Left cardiac atrium (tissue), 4 donors: ENCODE measurements around the gene BECN2. TPM values are rescaled to one million over a fixed set of nuclear protein-coding genes. Genes with fewer than 3 reads are reported as not detected.
"Not testable (repeated sequence)": the region's sequence is repeated elsewhere in the genome, so short reads cannot be mapped to it uniquely, and the experiment has no call there.

Experiments used
- ATAC-seq, 2 donors: fragments of 200-7000 bp; cut with Tn5 transposase; one replicate each; pipeline ENCODE4 v1.9.1; 2020; ENCODE audit warnings: mild to moderate bottlenecking in 2 of 2, moderate library complexity in 2 of 2
- DNase-seq: peaks from one replicate; pipeline ENCODE4 v3.0.0-alpha.2; 2020
- intact Hi-C, 2 donors: fragments of 100-400 bp; cut with DNase I; formaldehyde crosslinking; loops; one replicate each; pipeline versions ENCODE4 v1.14.1 to v1.15.1; 2022 to 2023
- total RNA-seq, 2 donors: library from RNA; stranded (reverse); fragmentation: NEBNext Ultra II Directional; extraction: Animal tissue kit (Norgen Biotek cat#: 25700); gene quantifications; one replicate each; pipeline ENCODE4 v1.2.1, GENCODE V29; 2021
- donor health status: DM: no; HTN: yes; CAD: no.
- donor health status: DM: no; HTN: yes; CAD: no; lungs with severe emphysema.
- donor health status: DM: yes; HTN: yes; CAD: no.
- donor health status: Dilated cardiomyopathy.

The BECN2 gene
- total RNA-seq, 2 donors from 2014 or later: not detected

DNA sequence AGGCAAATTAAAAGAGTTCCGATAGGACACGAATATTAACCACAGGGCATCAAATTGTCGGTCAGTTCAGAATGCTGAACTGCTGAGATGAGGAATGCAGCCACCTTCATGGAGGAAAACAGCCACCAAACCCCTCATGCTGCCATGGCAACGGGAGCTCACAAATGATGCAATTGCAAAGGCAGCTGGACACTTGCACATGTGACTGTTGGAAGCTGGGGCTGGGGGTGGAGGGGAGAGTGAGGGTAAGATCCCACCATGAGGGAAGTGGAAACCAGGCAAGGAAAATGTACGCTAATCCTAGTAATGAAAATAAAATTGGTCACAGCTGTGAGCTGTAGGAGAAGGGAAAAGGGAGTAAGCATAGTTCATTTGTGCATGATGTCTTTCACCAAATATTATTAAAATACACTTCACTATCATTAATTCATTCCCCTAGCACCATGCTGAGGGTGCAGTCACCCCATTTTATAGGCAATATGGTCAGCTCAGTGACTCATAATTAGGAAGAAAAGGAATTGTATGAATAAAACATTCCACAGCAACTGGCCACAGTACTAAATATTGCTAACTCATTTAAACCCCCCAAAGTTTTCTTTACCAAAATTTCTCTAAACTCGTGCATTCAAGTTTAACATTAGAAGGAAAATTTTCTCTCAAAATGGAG, 15.3 kb downstream of the BECN2 start:
- DNase-seq: no peak
- no peak for ATAC-seq
- intact Hi-C loops: no loop called here

DNA sequence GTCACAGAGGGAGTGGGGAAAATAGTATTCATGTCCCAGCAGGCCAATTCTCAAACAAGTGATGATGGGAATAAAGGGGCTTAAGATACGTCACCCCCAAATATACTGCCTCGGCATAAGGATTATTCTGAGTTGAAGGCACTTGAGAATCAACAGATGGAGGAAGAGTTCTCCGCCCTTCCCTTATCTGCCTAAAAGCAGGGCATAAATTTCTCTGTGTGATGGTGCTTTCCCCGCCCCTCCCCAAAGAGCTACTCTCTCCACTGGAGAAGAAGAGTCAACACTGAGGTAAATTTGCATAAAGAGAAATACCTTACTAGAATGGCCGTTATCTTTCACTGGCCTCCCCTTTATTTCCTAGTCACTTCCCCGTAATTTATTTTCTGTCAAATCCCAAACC, 18.7 kb downstream of the BECN2 start:
- no peak for DNase-seq
- intact Hi-C loops: no loop called here
- no peak for ATAC-seq

DNA sequence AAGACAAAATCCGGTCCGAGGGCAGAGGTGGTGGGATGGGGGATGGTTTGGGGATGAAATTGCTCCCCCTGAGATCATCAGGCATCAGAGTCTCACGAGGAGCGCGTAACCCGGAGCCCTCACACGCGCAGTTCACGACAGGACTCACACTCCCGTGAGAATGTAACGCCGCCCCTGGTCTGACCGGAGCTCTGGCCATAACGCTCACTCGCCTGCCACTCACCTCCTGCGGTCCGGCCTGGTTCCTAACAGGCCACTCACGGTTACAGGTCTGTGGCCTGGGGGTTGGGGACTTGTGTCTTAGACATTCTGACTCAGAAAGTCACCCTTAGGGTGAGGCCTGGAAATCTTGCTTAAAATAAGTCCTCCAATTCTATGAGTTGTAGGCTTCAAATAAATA, 21.5 kb downstream of the BECN2 start:
- intact Hi-C loops: no loop called here
- ATAC-seq (no peak), DNase-seq (no peak)

DNA sequence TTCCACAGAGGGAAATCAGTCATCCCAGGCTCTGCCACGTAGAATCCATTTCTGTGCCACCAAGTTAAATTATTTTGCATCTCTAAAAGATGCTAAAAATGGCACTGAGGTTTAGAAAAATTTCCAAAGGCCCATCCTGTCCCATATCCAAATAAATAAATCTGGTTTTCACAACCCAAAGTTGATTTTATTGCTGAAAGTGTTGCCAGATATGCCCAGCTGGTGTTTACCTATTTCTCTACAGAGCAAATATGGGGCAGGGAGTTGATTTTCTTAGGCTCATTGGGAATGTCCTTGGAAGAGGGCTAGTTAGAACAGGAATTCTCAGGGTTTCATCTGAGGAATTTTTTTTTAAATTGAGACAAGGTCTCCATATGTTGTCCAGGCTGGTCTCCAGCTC, 22.4 kb downstream of the BECN2 start:
- ATAC-seq: no peak
- intact Hi-C loops: no loop called here
- no peak for DNase-seq

GRCh38 chr1:241985787-241986186, 28.2 kb downstream of the BECN2 start:
- DNase-seq (no peak), ATAC-seq (no peak)
- intact Hi-C loops: no loop called here

- intact Hi-C loops, DNase-seq, ATAC-seq: not testable (repeated sequence)
Measured at GRCh38 chr1:241988389-241988930, 30.9 kb downstream of the BECN2 start.

DNA sequence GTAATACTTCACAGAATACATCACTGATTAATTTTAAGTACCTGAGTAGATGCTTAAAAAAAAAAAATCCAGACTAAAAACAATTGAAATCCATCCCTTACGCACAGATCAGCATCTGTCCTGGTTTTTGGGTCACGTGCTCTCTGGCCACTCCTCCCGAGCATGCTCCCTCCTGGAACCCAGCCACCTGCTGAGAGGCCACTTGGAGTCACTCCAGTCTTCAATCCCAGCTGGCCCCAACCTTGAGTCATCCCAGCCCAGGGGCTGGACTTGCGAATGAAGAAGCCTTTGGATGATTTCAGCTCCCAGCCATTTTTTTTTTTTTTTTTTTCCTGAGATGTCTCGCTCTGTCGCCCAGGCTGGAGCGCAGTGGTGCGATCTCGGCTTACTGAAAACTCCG, 32.5 kb downstream of the BECN2 start:
- intact Hi-C loops: loop anchor here in 1 of 2 donors (10.0 kb wide), 1 partner anchor 95 kb away; no protein-coding TSS in a partner anchor

GRCh38 chr1:241992734-241993133, 35.2 kb downstream of the BECN2 start:
- intact Hi-C loops: loop anchor here in 1 of 2 donors (10.0 kb wide), 1 partner anchor 98 kb away; no protein-coding TSS in a partner anchor
- DNase-seq (no peak), ATAC-seq (no peak)

More for the DNA sequence above, 32.5 kb downstream of the BECN2 start:
- ATAC-seq (peak; percentile 90 to 92), DNase-seq (peak; percentile 65)

GRCh38 chr1:241994171-241994570, 36.6 kb downstream of the BECN2 start:
- intact Hi-C loops: loop anchor here in 1 of 2 donors (10.0 kb wide), 1 partner anchor 99 kb away; no protein-coding TSS in a partner anchor
- ATAC-seq (no peak), DNase-seq (no peak)

- ATAC-seq: no peak
- intact Hi-C loops: loop anchor here in 1 of 2 donors (5.0 to 10.0 kb wide), 2 partner anchors 103 to 385 kb away; no protein-coding TSS in a partner anchor
- DNase-seq: no peak
Measured at GRCh38 chr1:241997401-241997998, 39.9 kb downstream of the BECN2 start.

GRCh38 chr1:241998412-241998921, 40.9 kb downstream of the BECN2 start:
- peak; percentile 75 to 93 for ATAC-seq
- DNase-seq: peak; percentile 77
- intact Hi-C loops: loop anchor here in 1 of 2 donors (5.0 to 10.0 kb wide), 2 partner anchors 104 to 386 kb away; no protein-coding TSS in a partner anchor

- intact Hi-C loops: loop anchor here in 1 of 2 donors (5.0 to 10.0 kb wide), 2 partner anchors 104 to 387 kb away; no protein-coding TSS in a partner anchor
- no peak for DNase-seq
- peak in 1 of 2 donors; percentile 48 for ATAC-seq
Measured at GRCh38 chr1:241999026-241999425, 41.5 kb downstream of the BECN2 start, which contains the start of gene MAP1LC3C. TSS of gene MAP1LC3C (minus strand) at chr1:241999098. CDS start at chr1:241999008, 90 bp downstream.

GRCh38 chr1:242000434-242000833, 42.9 kb downstream of the BECN2 start:
- DNase-seq (no peak), ATAC-seq (no peak)
- intact Hi-C loops: no loop called here

- ATAC-seq (no peak), DNase-seq (no peak)
- intact Hi-C loops: no loop called here
Measured at GRCh38 chr1:242002072-242002471, 44.5 kb downstream of the BECN2 start.

DNA sequence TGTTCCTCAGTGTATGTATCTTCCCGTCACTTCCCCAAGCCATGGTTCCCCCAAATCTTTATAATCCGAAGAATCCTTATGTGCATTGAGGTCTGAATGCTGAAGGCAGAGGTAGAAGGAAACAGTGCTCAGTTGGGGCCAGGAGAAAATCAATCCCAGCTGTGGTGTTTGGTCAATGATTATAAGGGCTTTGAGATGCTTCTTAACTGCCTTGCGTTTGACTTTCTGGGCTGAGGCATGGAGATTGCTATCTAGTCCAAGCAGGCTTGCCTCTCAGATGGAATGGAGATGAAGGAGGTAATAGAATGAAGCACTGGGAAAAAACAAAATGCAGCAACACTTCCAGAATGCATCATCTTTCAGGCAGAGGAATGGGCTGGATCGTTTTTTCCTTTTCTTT, 44.9 kb downstream of the BECN2 start:
- no peak for ATAC-seq
- intact Hi-C loops: no loop called here
- DNase-seq: no peak

DNA sequence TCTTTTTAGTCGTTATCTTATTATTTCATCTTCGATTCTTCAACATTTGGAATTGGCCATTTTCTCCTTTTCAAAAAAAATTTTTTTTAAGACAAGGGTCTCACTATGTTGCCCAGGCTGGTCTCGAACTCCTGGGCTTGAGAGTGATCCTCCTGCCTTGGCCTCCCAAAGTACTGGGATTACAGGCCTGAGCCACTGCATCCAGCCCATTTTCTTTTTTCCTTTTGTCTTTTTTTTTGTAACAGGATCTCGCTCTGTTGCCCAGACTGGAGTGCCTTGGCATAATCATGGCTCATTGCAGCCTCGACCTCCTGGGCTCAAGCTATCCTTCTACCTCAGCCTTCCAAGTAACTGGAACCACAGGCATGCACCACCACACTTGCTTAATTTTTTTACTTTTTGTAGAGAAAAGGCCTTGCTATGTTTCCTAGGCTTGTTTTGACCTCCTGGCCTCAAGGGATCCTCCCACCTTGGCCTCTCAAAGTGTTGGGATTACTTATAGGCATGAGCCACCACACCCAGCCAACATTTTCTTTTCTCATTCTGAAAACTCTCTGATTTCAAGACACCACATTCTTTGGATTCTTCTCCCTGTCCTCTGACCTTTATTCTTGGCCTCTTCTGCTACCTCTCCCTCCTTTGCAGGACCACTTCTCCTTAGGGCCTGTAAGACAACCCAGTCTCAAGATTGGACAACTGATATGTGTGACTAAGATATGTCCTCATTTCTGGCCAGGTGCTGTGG, 47.4 kb downstream of the BECN2 start:
- intact Hi-C loops: no loop called here
- ATAC-seq (no peak), DNase-seq (no peak)

DNA sequence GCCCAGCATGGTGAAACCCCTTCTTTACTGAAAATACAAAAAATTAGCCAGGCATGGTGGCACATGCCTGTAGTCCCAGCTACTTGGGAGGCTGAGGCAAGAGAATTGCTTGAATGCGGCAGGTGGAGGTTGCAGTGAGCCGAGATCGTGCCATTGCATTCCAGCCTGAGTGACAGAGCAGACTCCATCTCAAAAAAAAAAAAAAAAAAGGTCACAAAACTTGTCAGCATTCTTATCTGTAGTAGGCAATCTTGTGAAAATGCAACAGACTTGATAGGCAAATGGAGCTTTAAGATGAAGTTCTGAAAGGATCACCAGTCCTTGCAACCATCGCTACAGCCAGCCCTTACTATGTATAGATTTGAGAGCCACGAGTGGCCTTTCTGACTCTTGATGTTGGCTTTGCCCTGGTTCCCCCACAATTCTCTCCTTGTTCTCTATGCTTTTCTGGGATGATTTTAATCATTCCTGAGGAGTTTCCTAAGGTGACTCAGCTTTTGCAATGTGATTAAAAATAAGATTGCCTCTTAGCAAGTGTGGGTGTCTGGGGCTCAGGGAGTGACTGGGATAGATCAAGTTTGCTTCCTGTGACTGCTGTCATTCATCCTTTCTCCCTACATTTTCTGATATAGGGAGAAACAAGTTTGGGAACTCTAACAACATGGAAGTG, 48.4 kb downstream of the BECN2 start:
- DNase-seq: no peak
- ATAC-seq: no peak
- intact Hi-C loops: no loop called here

DNA sequence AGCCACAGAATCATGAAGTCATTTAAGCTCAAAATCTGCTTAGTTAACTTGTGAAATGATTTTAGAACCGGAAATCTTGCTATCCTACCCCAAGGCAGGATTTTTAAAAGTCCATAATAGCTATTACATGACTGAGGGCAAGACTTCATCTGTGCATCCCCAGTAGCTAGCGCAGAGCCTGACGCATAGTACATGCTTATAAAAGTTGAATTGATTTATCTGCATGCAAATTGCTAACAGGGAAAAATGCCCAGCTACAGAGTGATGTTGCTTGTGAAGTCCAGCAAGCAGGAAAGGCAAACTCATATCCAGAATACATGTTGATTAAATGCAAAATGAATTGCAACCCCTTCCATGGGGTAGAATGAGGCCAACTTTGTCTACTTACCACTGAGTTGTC, 49.4 kb downstream of the BECN2 start:
- DNase-seq (no peak), ATAC-seq (no peak)
- intact Hi-C loops: no loop called here
